Measurements from ENCODE around the gene NOL12. TPM values are rescaled to one million over a fixed set of nuclear protein-coding genes. Genes with fewer than 3 reads are reported as not detected.
"Not testable (repeated sequence)": the region's sequence is repeated elsewhere in the genome, so short reads cannot be mapped to it uniquely, and the experiment has no call there.

Gene NOL12
- total RNA-seq, 3 donors from 2014 or later (not counting 1 experiment from before 2014, with no cell fraction given) = 28.0 to 45.1 (median 39.0) TPM

- H3K36me3 Mint-ChIP-seq = no peaks in the 10 kb centered on the region
These were observed 4.3 kb downstream of the NOL12 start for GRCh38 chr22:37690407-37690806.

DNA sequence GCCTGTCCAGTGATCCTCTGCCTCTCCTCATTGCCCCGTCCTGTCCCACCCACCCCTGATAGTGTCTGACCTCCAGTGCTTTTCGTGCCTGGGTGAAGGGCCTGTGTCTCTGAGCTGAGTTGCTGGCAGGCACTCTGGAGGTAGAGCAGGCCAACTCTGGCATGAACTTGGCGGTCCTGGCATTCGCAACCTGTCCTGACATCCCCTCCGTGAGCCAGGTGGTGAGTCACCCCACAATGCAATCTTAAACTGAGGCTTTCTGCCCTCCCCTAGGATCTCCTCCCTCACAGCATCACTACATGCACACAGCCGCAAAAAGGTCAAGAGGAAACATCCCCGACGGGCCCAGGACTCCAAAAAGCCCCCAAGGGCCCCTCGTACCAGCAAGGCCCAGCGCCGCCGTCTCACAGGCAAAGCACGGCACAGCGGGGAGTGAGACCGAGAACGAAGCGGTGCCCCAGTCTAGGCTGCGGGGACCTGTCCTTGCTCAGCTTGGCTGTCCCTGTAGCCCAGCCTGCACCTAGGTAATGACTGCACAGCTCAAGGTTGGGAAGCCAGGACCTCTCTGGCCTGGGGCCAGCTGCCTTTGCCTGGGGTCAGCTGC, 4.9 kb downstream of the NOL12 start:
- 98% methylated on average over 18 of the region's 18 CpGs for WGBS (ENCODE audit: insufficient coverage)
- Histone ChIP-seq H3K36me3 (ENCODE audit: control insufficient read depth, insufficient read depth, low read length) (peaks cover 49% of the 10 kb centered on the region), H3K4me1 (ENCODE audit: control insufficient read depth, insufficient read depth, low read length) (peaks cover 16% of the 10 kb centered on the region), H3K4me3 (ENCODE audit: low read length) (no peak overlapping the region), H3K27me3 (ENCODE audit: control insufficient read depth, insufficient read depth, low read length) (no peaks in the 10 kb centered on the region), H3K27ac (ENCODE audit: low read length) (no peak overlapping the region), H3K9me3 (ENCODE audit: control insufficient read depth, insufficient read depth, low read length) (no peaks in the 10 kb centered on the region)
- Mint-ChIP-seq H3K36me3 (no peaks in the 10 kb centered on the region), H3K27ac (no peak overlapping the region), H3K27me3 (ENCODE audit: low read depth in 2 of 2) (no peaks in the 10 kb centered on the region), H3K9me3 (no peaks in the 10 kb centered on the region), H3K4me1 (peaks cover 16 to 29% of the 10 kb centered on the region in 2 donors), H3K4me3 (no peak overlapping the region)
- no peak for TF ChIP-seq CTCF (IDR thresholded peaks at IDR 0.05)
- ATAC-seq (no peak), DNase-seq (no peak)
- intact Hi-C loops (cut with micrococcal nuclease) = no loop called here

More at GRCh38 chr22:37690407-37690806, 4.3 kb downstream of the NOL12 start:
- 93% methylated on average over 7 of the region's 7 CpGs for WGBS (ENCODE audit: insufficient coverage)
- Mint-ChIP-seq H3K27ac (no peak overlapping the region), H3K9me3 (no peaks in the 10 kb centered on the region), H3K4me3 (no peak overlapping the region), H3K4me1 (peaks cover 12 to 27% of the 10 kb centered on the region in 2 donors), H3K27me3 (ENCODE audit: low read depth in 2 of 2) (no peaks in the 10 kb centered on the region)
- no peak for TF ChIP-seq CTCF (IDR thresholded peaks at IDR 0.05)
- intact Hi-C loops (cut with micrococcal nuclease) = no loop called here
- Histone ChIP-seq H3K27me3 (ENCODE audit: control insufficient read depth, insufficient read depth, low read length) (no peaks in the 10 kb centered on the region), H3K4me1 (ENCODE audit: control insufficient read depth, insufficient read depth, low read length) (peaks cover 21% of the 10 kb centered on the region), H3K36me3 (ENCODE audit: control insufficient read depth, insufficient read depth, low read length) (peaks cover 49% of the 10 kb centered on the region), H3K4me3 (ENCODE audit: low read length) (no peak overlapping the region), H3K27ac (ENCODE audit: low read length) (no peak overlapping the region), H3K9me3 (ENCODE audit: control insufficient read depth, insufficient read depth, low read length) (no peaks in the 10 kb centered on the region)
- no peak for DNase-seq
- ATAC-seq = no peak

GRCh38 chr22:37692627-37693285, 6.6 kb downstream of the NOL12 start:
- no peak for DNase-seq
- H3K9me3 Mint-ChIP-seq = no peaks in the 10 kb centered on the region
- Histone ChIP-seq H3K4me1 (ENCODE audit: control insufficient read depth, insufficient read depth, low read length) (peaks cover 14% of the 10 kb centered on the region), H3K27ac (ENCODE audit: low read length) (no peak overlapping the region), H3K27me3 (ENCODE audit: control insufficient read depth, insufficient read depth, low read length) (no peaks in the 10 kb centered on the region), H3K36me3 (ENCODE audit: control insufficient read depth, insufficient read depth, low read length) (peaks cover 49% of the 10 kb centered on the region), H3K4me3 (ENCODE audit: low read length) (no peak overlapping the region), H3K9me3 (ENCODE audit: control insufficient read depth, insufficient read depth, low read length) (no peaks in the 10 kb centered on the region)
- ATAC-seq = no peak
- peaks cover 14 to 21% of the 10 kb centered on the region in 2 donors for H3K4me1 Mint-ChIP-seq
- H3K27me3 Mint-ChIP-seq (ENCODE audit: low read depth in 2 of 2) = no peaks in the 10 kb centered on the region
- intact Hi-C loops (cut with micrococcal nuclease) = no loop called here
- H3K4me3 Mint-ChIP-seq = no peak overlapping the region
- 96% methylated on average over 15 of the region's 15 CpGs for WGBS (ENCODE audit: insufficient coverage)
- no peaks in the 10 kb centered on the region for H3K36me3 Mint-ChIP-seq
- no peak for TF ChIP-seq CTCF (IDR thresholded peaks at IDR 0.05)
- no peak overlapping the region for H3K27ac Mint-ChIP-seq

DNA sequence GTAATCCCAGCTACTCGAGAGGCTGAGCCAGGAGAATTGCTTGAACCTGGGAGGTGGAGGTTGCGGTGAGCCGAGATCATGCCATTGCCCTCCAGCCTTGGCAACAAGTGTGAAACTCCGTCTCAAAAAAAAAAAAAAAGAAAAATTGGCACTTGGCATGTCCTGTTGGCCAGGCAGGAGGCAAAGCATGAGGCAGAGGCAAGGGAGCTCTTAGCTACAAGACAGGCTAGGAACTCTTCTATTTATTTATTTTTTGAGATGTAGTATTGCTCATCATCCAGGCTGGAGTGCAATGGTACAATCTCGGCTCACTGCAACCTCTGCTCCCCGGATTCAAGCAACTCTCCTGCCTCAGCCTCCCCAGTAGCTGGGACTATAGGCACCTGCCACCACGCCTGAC, 8.0 kb downstream of the NOL12 start:
- H3K4me3 ChIP-seq (ENCODE audit: low read length); H3K36me3 Mint-ChIP-seq; DNase-seq; ATAC-seq; H3K27ac ChIP-seq (ENCODE audit: low read length); H3K9me3 ChIP-seq (ENCODE audit: control insufficient read depth, insufficient read depth, low read length); intact Hi-C loops (cut with micrococcal nuclease); H3K27ac Mint-ChIP-seq; H3K9me3 Mint-ChIP-seq; H3K27me3 Mint-ChIP-seq (ENCODE audit: low read depth in 2 of 2); H3K27me3 ChIP-seq (ENCODE audit: control insufficient read depth, insufficient read depth, low read length); H3K4me3 Mint-ChIP-seq: not testable (repeated sequence)
- peaks cover 38% of the 10 kb centered on the region for H3K36me3 ChIP-seq (ENCODE audit: control insufficient read depth, insufficient read depth, low read length)
- WGBS (ENCODE audit: insufficient coverage) = 93% methylated on average over 7 of the region's 7 CpGs
- H3K4me1 Mint-ChIP-seq = peaks cover 14 to 15% of the 10 kb centered on the region in 2 donors
- peaks cover 14% of the 10 kb centered on the region for H3K4me1 ChIP-seq (ENCODE audit: control insufficient read depth, insufficient read depth, low read length)

GRCh38 chr22:37696260-37696656, 10.1 kb downstream of the NOL12 start:
- not testable (repeated sequence) for H3K9me3 Mint-ChIP-seq; H3K27ac Mint-ChIP-seq; ATAC-seq; H3K27me3 ChIP-seq (ENCODE audit: control insufficient read depth, insufficient read depth, low read length); H3K9me3 ChIP-seq (ENCODE audit: control insufficient read depth, insufficient read depth, low read length); H3K27ac ChIP-seq (ENCODE audit: low read length); H3K36me3 Mint-ChIP-seq; DNase-seq; H3K4me3 ChIP-seq (ENCODE audit: low read length); H3K27me3 Mint-ChIP-seq (ENCODE audit: low read depth in 2 of 2)
- H3K36me3 ChIP-seq (ENCODE audit: control insufficient read depth, insufficient read depth, low read length) = peaks cover 22% of the 10 kb centered on the region
- H3K4me3 Mint-ChIP-seq = peak overlapping the region; percentile 56
- WGBS (ENCODE audit: insufficient coverage) = 44% methylated on average over 12 of the region's 13 CpGs
- intact Hi-C loops (cut with micrococcal nuclease) = loop anchor here (1.0 to 5.0 kb wide), 3 partner anchors 10 to 89 kb away; partner anchors contain the start of genes GGA1, NOL12 and PDXP
- H3K4me1 Mint-ChIP-seq = peaks cover 19 to 21% of the 10 kb centered on the region in 2 donors
- H3K4me1 ChIP-seq (ENCODE audit: control insufficient read depth, insufficient read depth, low read length) = peaks cover 19% of the 10 kb centered on the region
